NCI-H345 treated with DMSO at 0.1 percent for 48 hours (cell line): ENCODE data around the gene SPATA21.

Experiments
- DNase-seq: peaks from one replicate; lab custom pipeline; 2025; ENCODE audit not compliant: unreplicated experiment; lab: John Stamatoyannopoulos, UW

The SPATA21 gene

GRCh38 chr1:16421201-16421600, 16.0 kb downstream of the SPATA21 start:
- no peak for DNase-seq

DNA sequence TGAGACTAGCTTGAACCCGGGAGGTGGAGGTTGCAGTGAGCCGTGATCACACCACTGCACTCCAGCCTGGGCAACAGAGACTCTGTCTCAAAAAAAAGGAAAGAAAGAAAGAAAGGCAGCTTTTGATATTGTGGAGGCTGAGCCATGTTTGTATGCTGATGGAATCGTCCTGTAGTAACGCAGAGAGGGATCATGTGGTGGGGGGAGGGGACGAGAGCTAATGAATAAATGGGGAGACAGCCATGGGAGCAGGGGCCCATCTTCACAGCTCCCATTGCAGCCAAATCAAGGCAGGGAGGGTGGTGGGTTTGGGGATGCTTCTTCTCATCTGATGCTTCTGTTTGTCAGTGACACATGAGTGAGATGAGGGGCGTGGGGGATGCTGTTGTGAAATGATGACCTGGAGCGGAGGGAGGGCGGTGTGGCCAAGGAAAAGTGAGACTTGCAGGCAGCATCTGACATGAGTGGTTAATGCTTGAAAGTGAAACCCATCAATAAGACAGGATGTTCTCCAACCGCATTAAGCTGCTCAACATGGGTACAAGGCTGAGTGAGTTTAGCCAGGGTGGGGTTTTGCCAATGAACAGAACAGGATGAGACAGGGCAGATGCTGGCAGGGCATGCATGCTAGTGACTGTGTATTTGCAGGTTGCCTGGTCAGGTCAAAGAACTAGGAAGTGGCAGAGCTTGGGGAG, 16.7 kb downstream of the SPATA21 start:
- DNase-seq = no peak

DNA sequence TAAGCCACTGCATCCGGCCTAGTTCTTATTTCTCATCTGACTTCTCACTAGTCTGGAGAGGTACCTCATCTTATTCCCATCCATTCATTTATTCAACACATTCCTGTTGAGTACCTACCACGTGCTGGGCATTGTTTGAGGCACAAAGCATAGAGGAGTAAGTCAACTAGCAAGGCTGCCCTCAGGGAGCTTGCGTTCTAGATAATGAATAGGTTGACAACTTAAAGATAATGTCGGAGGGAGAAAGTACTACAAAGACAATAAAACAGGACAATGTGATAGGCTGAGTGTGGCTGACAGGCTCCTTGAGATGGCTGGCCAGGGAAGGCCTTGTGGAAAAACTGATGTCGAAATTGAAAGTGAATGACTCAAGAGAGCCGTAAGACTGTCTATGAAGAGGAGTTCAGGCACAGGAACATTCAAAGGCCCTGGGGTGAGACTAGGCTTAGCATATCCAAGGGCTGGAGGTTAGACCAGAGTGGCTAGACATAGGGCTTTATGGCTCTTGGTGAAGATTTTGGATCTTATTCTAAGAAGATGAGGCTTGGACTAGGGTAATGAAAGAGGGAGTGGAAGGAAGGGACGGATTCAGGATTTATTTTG, 18.3 kb downstream of the SPATA21 start:
- peak; percentile 45 for DNase-seq

DNA sequence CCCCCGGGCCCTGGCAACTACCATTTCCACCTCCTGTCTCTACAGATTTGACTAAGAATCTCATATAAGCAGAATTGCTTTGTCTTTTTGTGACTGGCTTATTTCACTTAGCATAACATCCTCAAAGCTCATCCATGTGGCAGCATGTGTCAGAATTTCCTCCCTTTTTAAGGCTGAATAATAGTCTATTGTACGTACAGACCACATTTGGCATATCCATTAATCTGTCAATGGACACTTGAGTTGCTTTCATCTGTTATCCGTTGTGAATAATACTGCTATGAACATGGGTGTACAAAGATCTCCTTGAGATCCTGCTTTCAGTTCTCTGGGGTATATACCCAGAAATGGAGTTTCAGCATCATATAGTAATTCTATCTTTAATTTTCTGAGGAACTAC, 24.0 kb downstream of the SPATA21 start:
- no peak for DNase-seq

- no peak for DNase-seq
Measured at GRCh38 chr1:16410803-16411202, 26.4 kb downstream of the SPATA21 start.

GRCh38 chr1:16409536-16410152, 27.6 kb downstream of the SPATA21 start:
- DNase-seq = no peak

DNA sequence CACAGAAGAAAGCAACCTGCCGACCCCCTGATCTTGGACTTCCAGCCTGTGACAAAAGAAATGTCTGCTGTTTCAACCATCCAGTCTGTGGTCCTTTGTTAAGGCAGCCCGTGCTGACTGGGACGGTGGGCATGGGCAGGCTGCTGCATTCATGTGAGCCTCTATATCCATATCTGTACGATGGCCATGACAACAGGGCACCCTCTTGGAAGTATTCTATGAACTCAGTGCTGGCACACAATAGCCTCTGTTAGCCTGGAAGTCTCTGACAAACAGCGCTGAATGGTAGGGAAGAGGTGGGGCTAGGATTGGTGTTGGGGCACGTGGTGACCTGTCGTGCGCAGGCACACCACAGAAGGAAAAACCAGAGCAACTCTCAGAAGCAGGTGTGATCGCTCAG, 30.4 kb downstream of the SPATA21 start:
- no peak for DNase-seq

DNA sequence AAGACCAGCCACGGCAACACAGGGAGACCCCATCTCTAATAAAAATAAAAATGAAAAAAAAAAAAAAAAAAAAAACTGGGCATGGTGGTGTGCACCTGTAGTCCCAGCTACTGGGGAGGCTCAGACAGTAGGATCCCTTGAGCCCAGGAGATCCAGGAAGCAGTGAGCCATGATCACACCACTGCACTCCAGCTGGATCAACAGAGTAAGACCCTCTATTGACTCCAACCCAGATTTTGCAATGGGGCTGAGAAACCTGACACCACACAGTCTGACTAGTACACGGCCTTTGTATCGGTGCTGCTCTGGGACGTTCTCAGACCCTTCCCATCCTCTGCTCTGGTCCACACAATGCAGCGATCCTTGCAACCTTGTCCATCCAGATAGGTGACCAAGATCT, 31.8 kb downstream of the SPATA21 start:
- DNase-seq = no peak

DNA sequence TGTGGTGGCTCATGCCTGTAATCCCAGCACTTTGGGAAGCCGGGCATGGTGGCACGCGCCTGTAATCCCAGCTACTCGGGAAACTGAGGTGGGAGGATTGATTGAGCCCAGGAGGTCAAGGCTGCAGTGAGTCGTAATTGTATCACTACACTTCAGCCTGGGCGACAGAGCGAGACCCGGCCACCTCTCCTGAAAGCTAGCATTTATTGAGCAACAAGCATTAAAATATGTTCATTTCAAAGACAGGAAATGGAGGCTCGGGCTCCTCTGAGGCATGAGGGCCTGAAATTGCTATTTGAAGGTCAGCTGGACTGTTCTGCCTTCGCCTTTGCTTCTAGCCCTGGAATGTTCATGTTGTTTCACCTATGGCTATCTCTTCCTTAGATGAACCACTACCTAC, 34.5 kb downstream of the SPATA21 start:
- no peak for DNase-seq

DNA sequence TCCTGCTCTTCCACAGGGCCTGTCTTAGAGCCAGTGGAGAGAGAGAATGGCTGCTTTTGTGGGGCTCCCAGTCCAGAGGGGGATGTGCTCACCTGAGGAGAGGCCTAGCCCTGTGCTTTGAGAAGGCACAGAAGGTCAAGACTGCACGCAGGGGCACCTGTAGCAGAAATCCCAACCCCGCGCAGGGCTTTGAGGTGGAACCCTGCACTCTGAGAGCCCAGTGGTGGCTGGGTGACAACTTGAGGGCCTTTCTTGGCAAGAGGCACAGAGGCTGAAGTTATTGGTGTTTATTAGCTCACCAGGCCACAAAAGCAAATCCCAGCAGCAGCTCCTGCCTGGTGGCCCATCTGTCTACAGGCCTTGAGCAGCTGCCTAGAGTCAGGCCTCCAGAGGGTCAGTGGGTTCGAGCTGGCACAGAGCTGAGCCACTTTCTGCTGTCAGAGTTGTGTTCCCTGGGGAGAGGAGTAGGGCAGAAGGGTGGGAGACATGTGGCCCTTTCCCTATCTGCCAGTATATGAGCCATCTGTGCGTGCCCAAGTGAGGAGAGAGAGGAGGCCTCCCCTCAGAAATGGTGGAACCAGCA, 38.8 kb downstream of the SPATA21 start:
- DNase-seq = no peak

- no peak for DNase-seq
Measured at GRCh38 chr1:16397120-16397519, 40.1 kb downstream of the SPATA21 start.

- no peak for DNase-seq
Measured at GRCh38 chr1:16396591-16396990, 40.6 kb downstream of the SPATA21 start.

DNA sequence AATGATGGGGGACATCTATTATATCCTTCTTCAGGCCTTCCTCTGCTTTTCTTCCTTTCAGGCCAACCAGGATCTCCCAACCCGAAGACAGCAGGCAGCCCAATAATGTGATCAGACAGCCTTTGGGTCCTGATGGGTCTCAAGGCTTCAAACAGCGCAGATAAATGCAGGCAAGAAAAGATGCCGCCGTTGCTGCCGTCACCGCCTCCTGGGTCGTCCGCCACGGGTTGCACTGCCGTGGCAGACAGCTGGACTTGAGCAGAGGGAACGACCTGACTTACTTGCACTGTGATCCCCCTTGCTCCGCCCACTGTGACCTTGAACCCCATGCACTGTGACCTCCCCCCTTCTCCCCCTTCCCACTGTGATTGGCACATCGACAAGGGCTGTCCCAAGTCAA, 42.2 kb downstream of the SPATA21 start:
- DNase-seq = no peak

GRCh38 chr1:16393570-16394521, 43.4 kb downstream of the SPATA21 start:
- no peak for DNase-seq

- no peak for DNase-seq
Measured at GRCh38 chr1:16392740-16393569, 44.3 kb downstream of the SPATA21 start.

DNA sequence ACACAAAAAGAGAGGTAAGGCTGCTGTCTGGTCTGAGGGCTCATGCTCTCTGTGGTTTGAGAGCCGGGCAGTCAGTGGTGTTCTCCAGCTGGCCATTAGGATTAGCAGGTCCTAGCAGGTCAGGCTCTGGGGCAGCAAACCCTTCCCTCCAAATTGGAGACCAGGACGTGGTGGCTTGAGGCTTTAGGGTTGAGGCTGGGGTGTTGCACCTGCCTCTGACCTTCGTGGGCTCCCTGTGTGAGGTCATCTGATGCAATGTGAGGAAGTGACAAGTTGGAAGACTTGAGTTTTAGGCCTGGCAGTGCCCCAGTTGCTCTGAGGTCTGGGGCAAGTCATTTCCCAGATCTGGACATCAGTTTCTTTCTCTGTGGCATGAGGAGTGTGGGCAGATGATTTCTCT, 45.8 kb downstream of the SPATA21 start:
- no peak for DNase-seq

GRCh38 chr1:16387201-16388188, 49.7 kb downstream of the SPATA21 start:
- DNase-seq = no peak

DNA sequence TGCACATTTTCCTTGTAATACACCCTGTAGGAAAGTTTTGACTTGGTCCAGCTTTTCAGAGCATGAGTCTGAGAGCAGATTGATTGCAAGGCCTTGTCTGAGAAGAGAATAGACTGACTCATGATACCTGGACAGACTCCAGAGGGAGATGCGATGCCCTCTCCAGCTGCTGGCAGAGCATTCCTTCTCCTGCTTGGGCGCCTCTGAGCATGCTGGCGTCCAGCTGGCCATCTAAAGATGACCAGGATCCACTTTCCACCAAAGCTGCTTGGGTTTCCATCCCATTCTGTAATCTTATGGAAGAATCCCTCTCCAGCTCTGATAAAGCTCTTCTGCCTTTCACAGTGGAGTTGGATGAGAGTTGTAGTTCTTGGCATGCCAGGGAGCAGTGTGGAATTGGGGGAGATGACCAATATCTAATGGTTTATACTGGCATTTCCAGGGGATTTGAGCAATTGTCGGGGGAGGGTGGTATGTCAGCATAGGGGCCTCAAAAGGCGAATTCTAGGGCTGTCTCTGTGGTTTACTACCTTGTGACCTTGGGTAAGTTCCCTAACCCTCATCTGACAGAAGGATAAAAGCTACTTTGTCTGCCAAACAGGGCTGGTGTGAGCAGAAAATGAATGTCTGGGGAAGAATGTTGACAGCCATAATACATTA, 50.6 kb downstream of the SPATA21 start:
- DNase-seq = no peak
